HEK293 (cell line): ENCODE data around the gene TIMM21.

Experiments used
- CTCF ChIA-PET: fragments of 350-600 bp; formaldehyde crosslinking; extraction: SDS; loops from one replicate; lab custom pipeline; 2021; ENCODE audit warnings: antibody characterized with exemption; lab: Yijun Ruan, JAX
- POLR2A ChIA-PET: fragments of 300-600 bp; formaldehyde crosslinking; extraction: SDS; loops from one replicate; lab custom pipeline; 2020; ENCODE audit warnings: antibody characterized with exemption, inconsistent platforms; lab: Yijun Ruan, JAX
- H3K27ac ChIP-seq: fragments of 200-500 bp; sonication (Bioruptor generic); 2 replicates; pipeline ENCODE4 v1.5.1; 2014; ENCODE audit warnings: low read depth, low read length, control low read depth, inconsistent platforms; ENCODE audit errors: extremely low read depth
- H3K36me3 ChIP-seq, 2 experiments: fragments of 200-500 bp in 1 of 2; sonication (Bioruptor generic) in 1 of 2; 1 replicate in 1 of 2; 2 replicates in 1 of 2; pipeline ENCODE4 v1.5.1; 2014 to 2017; ENCODE audit warnings: inconsistent platforms in 2 of 2, low read length in 2 of 2; ENCODE audit not compliant: control insufficient read depth in 2 of 2, insufficient read depth in 1 of 2
- H3K4me1 ChIP-seq: fragments of 200-500 bp; sonication (Bioruptor generic); 2 replicates; pipeline ENCODE4 v1.5.1; 2014; ENCODE audit warnings: mild to moderate bottlenecking, low read length, inconsistent platforms; ENCODE audit not compliant: control insufficient read depth, insufficient read depth
- H3K4me3 ChIP-seq: 2 replicates; pipeline ENCODE4 v1.5.1; 2011; ENCODE audit warnings: low read depth, mild to moderate bottlenecking, control low read depth, low read length, moderate library complexity
- H3K9me3 ChIP-seq: fragments of 200-500 bp; sonication (Bioruptor generic); 2 replicates; pipeline ENCODE4 v1.5.1; 2014; ENCODE audit warnings: low read depth, low read length, inconsistent platforms; ENCODE audit not compliant: control insufficient read depth, insufficient read depth
- FEZF1 ChIP-seq: fragments of 450-650 bp; formaldehyde crosslinking; IDR thresholded peaks from 2 replicates; pipeline ENCODE4 v1.5.1; 2016; ENCODE audit warnings: missing biosample characterization, missing genetic modification characterization
- GLI4 ChIP-seq: fragments of 450-650 bp; formaldehyde crosslinking; IDR thresholded peaks from 2 replicates; pipeline ENCODE4 v1.5.1; 2016; ENCODE audit warnings: missing biosample characterization, missing genetic modification characterization
- GLIS2 ChIP-seq: fragments of 450-650 bp; formaldehyde crosslinking; IDR thresholded peaks from 2 replicates; pipeline ENCODE4 v1.5.1; 2016; ENCODE audit warnings: missing biosample characterization, missing genetic modification characterization
- HIC1 ChIP-seq: fragments of 450-650 bp; formaldehyde crosslinking; IDR thresholded peaks from 2 replicates; pipeline ENCODE4 v1.5.1; 2016; ENCODE audit warnings: missing biosample characterization, missing genetic modification characterization
- IKZF3 ChIP-seq: fragments of 450-650 bp; IDR thresholded peaks from 2 replicates; pipeline ENCODE4 v1.5.0; 2018; ENCODE audit warnings: missing biosample characterization, mild to moderate bottlenecking, missing genetic modification characterization, moderate library complexity
- INSM2 ChIP-seq: fragments of 450-650 bp; formaldehyde crosslinking; IDR thresholded peaks from 2 replicates; pipeline ENCODE4 v1.5.1; 2016; ENCODE audit warnings: missing biosample characterization, missing genetic modification characterization
- PRDM1 ChIP-seq: fragments of 450-650 bp; formaldehyde crosslinking; IDR thresholded peaks from 2 replicates; pipeline ENCODE4; 2016; ENCODE audit warnings: missing biosample characterization, missing genetic modification characterization
- RBAK ChIP-seq: fragments of 450-650 bp; formaldehyde crosslinking; IDR thresholded peaks from 2 replicates; pipeline ENCODE4 v1.5.1; 2016; ENCODE audit warnings: missing biosample characterization, missing genetic modification characterization
- SCRT2 ChIP-seq: fragments of 450-650 bp; formaldehyde crosslinking; IDR thresholded peaks from 2 replicates; pipeline ENCODE4 v1.5.1; 2016; ENCODE audit warnings: missing biosample characterization, missing genetic modification characterization
- ZFP37 ChIP-seq: fragments of 450-650 bp; formaldehyde crosslinking; IDR thresholded peaks from 2 replicates; pipeline ENCODE4 v1.5.1; 2016; ENCODE audit warnings: missing biosample characterization, missing genetic modification characterization
- ZNF132 ChIP-seq: fragments of 450-650 bp; formaldehyde crosslinking; IDR thresholded peaks from 2 replicates; pipeline ENCODE4 v1.5.1; 2017; ENCODE audit warnings: missing biosample characterization, missing genetic modification characterization, borderline replicate concordance
- ZNF138 ChIP-seq: fragments of 450-650 bp; formaldehyde crosslinking; IDR thresholded peaks from 2 replicates; pipeline ENCODE4 v1.5.1; 2016; ENCODE audit warnings: missing biosample characterization, missing genetic modification characterization, borderline replicate concordance
- ZNF146 ChIP-seq: fragments of 450-650 bp; formaldehyde crosslinking; IDR thresholded peaks from 2 replicates; pipeline ENCODE4 v1.5.1; 2016; ENCODE audit warnings: missing biosample characterization, missing genetic modification characterization
- ZNF221 ChIP-seq: fragments of 450-650 bp; formaldehyde crosslinking; IDR thresholded peaks from 2 replicates; pipeline ENCODE4 v1.5.1; 2017; ENCODE audit warnings: missing biosample characterization, missing genetic modification characterization, borderline replicate concordance
- ZNF302 ChIP-seq: fragments of 450-650 bp; formaldehyde crosslinking; IDR thresholded peaks from 2 replicates; pipeline ENCODE4 v1.5.1; 2016; ENCODE audit warnings: missing biosample characterization, missing genetic modification characterization, low read depth
- ZNF37A ChIP-seq: fragments of 450-650 bp; IDR thresholded peaks from 2 replicates; pipeline ENCODE4 v1.5.1; 2018; ENCODE audit warnings: missing biosample characterization, missing genetic modification characterization
- ZNF654 ChIP-seq: fragments of 450-650 bp; formaldehyde crosslinking; IDR thresholded peaks from 2 replicates; pipeline ENCODE4 v1.5.1; 2016; ENCODE audit warnings: low read depth, missing biosample characterization, missing genetic modification characterization
- ZNF664 ChIP-seq: fragments of 450-650 bp; formaldehyde crosslinking; IDR thresholded peaks from 2 replicates; pipeline ENCODE4 v1.5.1; 2016; ENCODE audit warnings: missing biosample characterization, missing genetic modification characterization
- ZNF792 ChIP-seq: fragments of 450-650 bp; formaldehyde crosslinking; IDR thresholded peaks from 2 replicates; pipeline ENCODE4 v1.5.1; 2016; ENCODE audit warnings: missing biosample characterization, missing genetic modification characterization
- ZNF837 ChIP-seq: fragments of 450-650 bp; formaldehyde crosslinking; IDR thresholded peaks from 2 replicates; pipeline ENCODE4 v1.5.1; 2016; ENCODE audit warnings: missing biosample characterization, missing genetic modification characterization
- ZSCAN23 ChIP-seq: fragments of 450-650 bp; formaldehyde crosslinking; IDR thresholded peaks from 2 replicates; pipeline ENCODE4 v1.5.1; 2016; ENCODE audit warnings: missing biosample characterization, missing genetic modification characterization

TIMM21 gene

GRCh38 chr18:74190086-74190485, 41.8 kb downstream of the TIMM21 start:
- Histone ChIP-seq H3K4me3 (no peak overlapping the region), H3K36me3 (no peaks in the 10 kb centered on the region), H3K27ac (no peak overlapping the region), H3K4me1 (no peaks in the 10 kb centered on the region; the same call in 1 of the 2 replicates), H3K9me3 (no peaks in the 10 kb centered on the region)
- ChIA-PET POLR2A (no interaction called here), CTCF (interaction anchor here (1.2 to 1.6 kb wide), 2 partner anchors 152 to 361 kb away, joined by 5 to 11 read pairs; no protein-coding TSS in a partner anchor)
- TF ChIP-seq ZSCAN23 (tag by site-specific recombination) (no peak), RBAK (no peak), ZNF221 (tag by site-specific recombination) (no peak)

GRCh38 chr18:74191577-74191976, 43.3 kb downstream of the TIMM21 start:
- no peaks in the 10 kb centered on the region for H3K9me3 ChIP-seq
- no peak for TF ChIP-seq ZNF132
- no peak for TF ChIP-seq SCRT2
- no peak for TF ChIP-seq HIC1 (tag by site-specific recombination)
- TF ChIP-seq PRDM1 (tag by site-specific recombination), result no peak
- TF ChIP-seq ZNF146 (tag by site-specific recombination), result no peak
- TF ChIP-seq ZNF664 (tag by site-specific recombination), result no peak
- POLR2A ChIA-PET, result no interaction called here
- H3K4me3 ChIP-seq, result no peak overlapping the region
- H3K27ac ChIP-seq, result no peak overlapping the region
- CTCF ChIA-PET, result interaction anchor here (0.7 to 3.2 kb wide), 2 partner anchors 151 to 361 kb away, joined by 3 to 13 read pairs; no protein-coding TSS in a partner anchor
- no peaks in the 10 kb centered on the region for H3K36me3 ChIP-seq
- no peaks in the 10 kb centered on the region; the same call in 1 of the 2 replicates for H3K4me1 ChIP-seq

GRCh38 chr18:74194691-74195090, 46.4 kb downstream of the TIMM21 start:
- Histone ChIP-seq H3K9me3 (no peaks in the 10 kb centered on the region), H3K4me1 (no peaks in the 10 kb centered on the region; the same call in 1 of the 2 replicates), H3K36me3 (no peaks in the 10 kb centered on the region), H3K27ac (no peak overlapping the region), H3K4me3 (no peak overlapping the region)
- ChIA-PET CTCF (interaction anchor here (0.7 to 1.7 kb wide), 6 partner anchors 31 to 538 kb away, joined by 3 to 8 read pairs (median 4); no protein-coding TSS in a partner anchor), POLR2A (no interaction called here)
- TF ChIP-seq FEZF1, result no peak
- no peak for TF ChIP-seq INSM2
- no peak for TF ChIP-seq ZNF37A

GRCh38 chr18:74196220-74197119, 48.1 kb downstream of the TIMM21 start:
- no peaks in the 10 kb centered on the region for H3K9me3 ChIP-seq
- H3K36me3 ChIP-seq, result no peaks in the 10 kb centered on the region
- H3K27ac ChIP-seq, result no peak overlapping the region
- peak overlapping the region; percentile 24 for H3K4me3 ChIP-seq
- H3K4me1 ChIP-seq, result no peaks in the 10 kb centered on the region
- POLR2A ChIA-PET, result no interaction called here
- CTCF ChIA-PET, result interaction anchor here (0.6 to 3.6 kb wide), 13 partner anchors 8 to 355 kb away, joined by 3 to 70 read pairs (median 5); no protein-coding TSS in a partner anchor
- TF ChIP-seq GLIS2 (no peak), ZNF837 (tag by site-specific recombination) (no peak), GLI4 (tag by site-specific recombination) (no peak), ZNF654 (peak; percentile 81), ZNF138 (tag by site-specific recombination) (no peak), ZNF792 (tag by site-specific recombination) (no peak), ZNF302 (tag by site-specific recombination) (no peak), HIC1 (tag by site-specific recombination) (no peak), ZFP37 (tag by site-specific recombination) (no peak), IKZF3 (no peak)
